ENCODE data around the gene TBX1.

TBX1 gene

GRCh38 chr22:19730655-19731360, 29.8 kb upstream of the TBX1 start:
- Histone ChIP-seq H3K9ac (no peak overlapping the region), H2AFZ (peak overlapping the region; percentile 80), H3K4me1 (no peaks in the 10 kb centered on the region), H3K36me3 (ENCODE audit: control insufficient read depth, insufficient read depth, low read length) (no peaks in the 10 kb centered on the region), H3K4me2 (ENCODE audit: low read length) (peak overlapping the region; percentile 73), H3K4me3 (ENCODE audit: low read depth, low read length) (no peak overlapping the region), H3K9me3 (ENCODE audit: control insufficient read depth, low read length) (no peaks in the 10 kb centered on the region), H3K27me3 (ENCODE audit: control insufficient read depth, insufficient read depth, low read length) (no peaks in the 10 kb centered on the region), H3K27ac (no peak overlapping the region), H3K79me2 (no peaks in the 10 kb centered on the region)
- TF ChIP-seq CTCF (IDR thresholded peaks at IDR 0.05) = peak; percentile 86

GRCh38 chr22:19731361-19732135, 29.0 kb upstream of the TBX1 start:
- Histone ChIP-seq H3K27me3 (ENCODE audit: control insufficient read depth, insufficient read depth, low read length) (no peaks in the 10 kb centered on the region), H3K79me2 (no peaks in the 10 kb centered on the region), H3K9ac (no peak overlapping the region), H3K4me2 (ENCODE audit: low read length) (no peak overlapping the region), H3K36me3 (ENCODE audit: control insufficient read depth, insufficient read depth, low read length) (no peaks in the 10 kb centered on the region), H3K4me1 (no peaks in the 10 kb centered on the region), H3K27ac (no peak overlapping the region), H2AFZ (no peak overlapping the region), H3K9me3 (ENCODE audit: control insufficient read depth, low read length) (no peaks in the 10 kb centered on the region), H3K4me3 (ENCODE audit: low read depth, low read length) (no peak overlapping the region)
- TF ChIP-seq CTCF (IDR thresholded peaks at IDR 0.05) = no peak

- Histone ChIP-seq H3K27me3 (ENCODE audit: control insufficient read depth, insufficient read depth, low read length) (no peaks in the 10 kb centered on the region), H3K36me3 (ENCODE audit: control insufficient read depth, insufficient read depth, low read length) (no peaks in the 10 kb centered on the region), H3K27ac (no peak overlapping the region), H3K79me2 (no peaks in the 10 kb centered on the region), H3K4me1 (no peaks in the 10 kb centered on the region), H3K4me2 (ENCODE audit: low read length) (no peak overlapping the region), H2AFZ (no peak overlapping the region), H3K4me3 (ENCODE audit: low read depth, low read length) (no peak overlapping the region), H3K9ac (no peak overlapping the region), H3K9me3 (ENCODE audit: control insufficient read depth, low read length) (no peaks in the 10 kb centered on the region)
- TF ChIP-seq CTCF (IDR thresholded peaks at IDR 0.05) = no peak
Observed at GRCh38 chr22:19732403-19733113, 28.0 kb upstream of the TBX1 start.

GRCh38 chr22:19733755-19734154, 26.8 kb upstream of the TBX1 start:
- Histone ChIP-seq H3K4me3 (ENCODE audit: low read depth, low read length) (no peak overlapping the region), H2AFZ (no peak overlapping the region), H3K27me3 (ENCODE audit: control insufficient read depth, insufficient read depth, low read length) (no peaks in the 10 kb centered on the region), H3K4me2 (ENCODE audit: low read length) (no peak overlapping the region), H3K4me1 (no peaks in the 10 kb centered on the region), H3K36me3 (ENCODE audit: control insufficient read depth, insufficient read depth, low read length) (no peaks in the 10 kb centered on the region), H3K9ac (no peak overlapping the region), H3K9me3 (ENCODE audit: control insufficient read depth, low read length) (no peaks in the 10 kb centered on the region), H3K79me2 (no peaks in the 10 kb centered on the region), H3K27ac (no peak overlapping the region)
- no peak for TF ChIP-seq CTCF (IDR thresholded peaks at IDR 0.05)

Measured in parathyroid adenoma (tissue), 2 donors.